NCI-H146 (cell line): ENCODE results near the gene ANKRD40CL.

Experiments used
- DNase-seq: peaks from one replicate; lab custom pipeline; 2025; lab: John Stamatoyannopoulos, UW

The ANKRD40CL gene

DNA sequence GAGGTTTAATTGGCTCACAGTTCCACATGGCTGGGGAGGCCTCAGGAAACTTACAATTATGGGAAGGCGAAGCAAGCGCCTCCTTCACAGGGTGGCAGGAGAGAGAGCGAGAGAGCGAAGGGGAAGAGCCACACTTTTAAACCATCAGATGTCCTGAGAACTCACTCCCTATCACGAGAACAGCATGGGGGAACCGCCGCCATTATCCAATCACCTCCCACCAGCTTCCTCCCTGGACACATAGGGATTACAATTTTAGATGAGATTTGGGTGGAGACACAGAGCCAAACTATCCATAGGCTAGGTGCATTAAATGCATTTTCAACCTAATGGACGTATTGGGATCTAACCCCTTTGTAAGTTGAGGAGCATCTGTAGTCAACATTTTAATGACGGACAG is 54.7 kb downstream of the ANKRD40CL start:
- no peak for DNase-seq
